Glutamatergic neuron (in vitro differentiated cells): ENCODE data around the gene SNCB. TPM values are rescaled to one million over a fixed set of nuclear protein-coding genes. Genes with fewer than 3 reads are reported as not detected.

Source experiments
- DNase-seq: peaks from one replicate; pipeline ENCODE4 v3.0.0; 2022
- H3K27ac Mint-ChIP-seq: one replicate; pipeline ENCODE4 v1.8.0; 2020; ENCODE audit warnings: mild to moderate bottlenecking, mixed read lengths, inconsistent platforms; ENCODE audit not compliant: unreplicated experiment
- H3K27me3 Mint-ChIP-seq: one replicate; pipeline ENCODE4 v1.8.0; 2020; ENCODE audit warnings: mild to moderate bottlenecking, moderate library complexity, mixed read lengths, inconsistent platforms; ENCODE audit not compliant: unreplicated experiment
- H3K36me3 Mint-ChIP-seq: one replicate; pipeline ENCODE4 v1.8.0; 2020; ENCODE audit warnings: mild to moderate bottlenecking, mixed read lengths, inconsistent platforms; ENCODE audit not compliant: unreplicated experiment
- H3K4me1 Mint-ChIP-seq: one replicate; pipeline ENCODE4 v1.8.0; 2020; ENCODE audit warnings: mild to moderate bottlenecking, low read depth, mixed read lengths, inconsistent platforms; ENCODE audit not compliant: unreplicated experiment
- H3K4me3 Mint-ChIP-seq: one replicate; pipeline ENCODE4 v1.8.0; 2020; ENCODE audit warnings: mild to moderate bottlenecking, mixed read lengths, inconsistent platforms; ENCODE audit not compliant: unreplicated experiment
- H3K9me3 Mint-ChIP-seq: one replicate; pipeline ENCODE4 v1.8.0; 2020; ENCODE audit warnings: mild to moderate bottlenecking, moderate library complexity, mixed read lengths, inconsistent platforms; ENCODE audit not compliant: unreplicated experiment
- total RNA-seq: library from RNA; stranded (reverse); fragmentation: NEBNext Ultra II Directional; extraction: Animal tissue kit (Norgen Biotek cat#: 25700); gene quantifications from one replicate; pipeline ENCODE4 v1.2.1, GENCODE V29; 2021; ENCODE audit not compliant: unreplicated experiment
- TF ChIP-seq, protein P1 (sequence below): fragments of 200-600 bp; sonication (generic); IDR thresholded peaks from one replicate; pipeline ENCODE4 v1.5.0; 2021; ENCODE audit not compliant: partially characterized antibody, unreplicated experiment

SNCB gene
- total RNA-seq, 1 donor from 2014 or later, result 3.7 TPM

- Mint-ChIP-seq H3K4me3 (no peak overlapping the region), H3K9me3 (peaks cover 15% of the 10 kb centered on the region), H3K36me3 (peaks cover 14% of the 10 kb centered on the region), H3K4me1 (peaks cover 5% of the 10 kb centered on the region), H3K27me3 (peaks cover 9% of the 10 kb centered on the region), H3K27ac (no peak overlapping the region)
- DNase-seq, result no peak
- TF ChIP-seq, protein P1, sequence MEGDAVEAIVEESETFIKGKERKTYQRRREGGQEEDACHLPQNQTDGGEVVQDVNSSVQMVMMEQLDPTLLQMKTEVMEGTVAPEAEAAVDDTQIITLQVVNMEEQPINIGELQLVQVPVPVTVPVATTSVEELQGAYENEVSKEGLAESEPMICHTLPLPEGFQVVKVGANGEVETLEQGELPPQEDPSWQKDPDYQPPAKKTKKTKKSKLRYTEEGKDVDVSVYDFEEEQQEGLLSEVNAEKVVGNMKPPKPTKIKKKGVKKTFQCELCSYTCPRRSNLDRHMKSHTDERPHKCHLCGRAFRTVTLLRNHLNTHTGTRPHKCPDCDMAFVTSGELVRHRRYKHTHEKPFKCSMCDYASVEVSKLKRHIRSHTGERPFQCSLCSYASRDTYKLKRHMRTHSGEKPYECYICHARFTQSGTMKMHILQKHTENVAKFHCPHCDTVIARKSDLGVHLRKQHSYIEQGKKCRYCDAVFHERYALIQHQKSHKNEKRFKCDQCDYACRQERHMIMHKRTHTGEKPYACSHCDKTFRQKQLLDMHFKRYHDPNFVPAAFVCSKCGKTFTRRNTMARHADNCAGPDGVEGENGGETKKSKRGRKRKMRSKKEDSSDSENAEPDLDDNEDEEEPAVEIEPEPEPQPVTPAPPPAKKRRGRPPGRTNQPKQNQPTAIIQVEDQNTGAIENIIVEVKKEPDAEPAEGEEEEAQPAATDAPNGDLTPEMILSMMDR, result no peak
Measured at GRCh38 chr5:176590035-176590717, 40.2 kb downstream of the SNCB start.

- TF ChIP-seq, protein P1, result no peak
- peaks cover 2% of the 10 kb centered on the region for H3K4me1 Mint-ChIP-seq
- H3K9me3 Mint-ChIP-seq, result peaks cover 13% of the 10 kb centered on the region
- H3K36me3 Mint-ChIP-seq, result peaks cover 10% of the 10 kb centered on the region
- H3K4me3 Mint-ChIP-seq, result no peak overlapping the region
- H3K27ac Mint-ChIP-seq, result no peak overlapping the region
- DNase-seq, result no peak
- peaks cover 5% of the 10 kb centered on the region for H3K27me3 Mint-ChIP-seq
Measured at GRCh38 chr5:176589039-176589769, 41.1 kb downstream of the SNCB start.

DNA sequence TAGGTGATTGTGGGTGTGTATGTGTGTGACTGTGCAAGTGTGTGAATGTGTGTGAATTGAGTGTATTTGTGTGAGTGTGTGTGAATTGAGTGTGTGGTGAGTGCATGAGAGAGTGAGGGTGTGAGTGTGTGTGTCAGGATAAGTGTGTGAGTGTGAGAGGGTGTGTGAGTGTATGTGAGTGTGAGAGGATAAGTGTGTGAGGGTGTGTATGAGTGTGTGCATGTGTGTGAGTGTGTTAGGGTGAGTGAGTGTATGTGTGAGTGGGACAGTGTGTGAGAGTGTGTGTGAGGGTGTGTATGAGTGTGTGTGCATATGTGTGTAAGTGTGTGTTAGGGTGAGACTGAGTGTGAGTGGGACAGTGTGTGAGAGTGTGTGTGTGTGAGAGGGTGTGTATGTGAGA is 42.0 kb downstream of the SNCB start:
- H3K27ac Mint-ChIP-seq, result peak overlapping the region; percentile 4
- H3K27me3 Mint-ChIP-seq, result peaks cover 2% of the 10 kb centered on the region
- peaks cover 10% of the 10 kb centered on the region for H3K36me3 Mint-ChIP-seq
- DNase-seq, result no peak
- H3K9me3 Mint-ChIP-seq, result peaks cover 13% of the 10 kb centered on the region
- peaks cover 2% of the 10 kb centered on the region for H3K4me1 Mint-ChIP-seq
- H3K4me3 Mint-ChIP-seq, result peak overlapping the region; percentile 12
- TF ChIP-seq, protein P1, result no peak

DNA sequence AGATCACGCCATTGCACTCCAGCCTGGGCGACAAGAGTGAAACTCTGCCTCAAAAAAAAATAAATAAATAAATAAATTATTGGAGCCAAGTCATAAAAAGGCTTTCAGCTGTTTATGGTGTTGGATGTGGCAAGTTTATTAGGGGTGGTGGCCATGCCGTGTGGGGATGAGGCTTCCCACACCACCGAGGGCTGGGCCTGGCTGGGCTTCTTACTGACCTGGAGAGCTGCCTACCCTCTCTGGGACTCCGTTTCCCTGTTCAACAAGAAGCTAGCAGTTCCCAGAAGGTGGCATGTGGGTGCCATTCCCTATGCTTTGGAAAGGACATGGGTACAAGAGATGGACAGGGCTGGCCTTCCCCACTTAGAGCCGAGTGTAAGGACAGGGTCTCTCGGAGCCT is 42.9 kb downstream of the SNCB start:
- DNase-seq, result no peak
- TF ChIP-seq, protein P1, result no peak
- no peak overlapping the region for H3K27ac Mint-ChIP-seq

GRCh38 chr5:176583076-176583475 is 47.3 kb downstream of the SNCB start:
- Mint-ChIP-seq H3K4me3 (no peak overlapping the region), H3K27me3 (peaks cover 7% of the 10 kb centered on the region), H3K9me3 (peaks cover 8% of the 10 kb centered on the region), H3K36me3 (peaks cover 4% of the 10 kb centered on the region), H3K4me1 (no peaks in the 10 kb centered on the region), H3K27ac (no peak overlapping the region)
- TF ChIP-seq, protein P1, result no peak
- no peak for DNase-seq

More for the DNA sequence above, 42.9 kb downstream of the SNCB start:
- Mint-ChIP-seq H3K27me3 (no peaks in the 10 kb centered on the region), H3K4me1 (peaks cover 2% of the 10 kb centered on the region), H3K4me3 (no peak overlapping the region), H3K9me3 (peaks cover 10% of the 10 kb centered on the region), H3K36me3 (peaks cover 10% of the 10 kb centered on the region)
